ENCODE measurements around the gene SLC6A6. TPM values are rescaled to one million over a fixed set of nuclear protein-coding genes. Genes with fewer than 3 reads are reported as not detected.

The SLC6A6 gene
- total and polyA plus RNA-seq, 2 experiments from 2014 or later: 30.7 to 58.9 TPM

- H4K20me1 ChIP-seq (ENCODE audit: insufficient read depth, poor library complexity, severe bottlenecking): no peaks in the 10 kb centered on the region
- no peaks in the 10 kb centered on the region for H3K4me1 ChIP-seq (ENCODE audit: insufficient read depth)
- no peak overlapping the region for H3K27ac ChIP-seq
- no peaks in the 10 kb centered on the region for H3K36me3 ChIP-seq (replicated peaks; ENCODE audit: insufficient read depth, low read depth)
- H2AFZ ChIP-seq: no peak overlapping the region
- WGBS (ENCODE audit: low lambda C conversion rate, missing lambda C conversion rate): 95% methylated on average over 12 of the region's 12 CpGs
- H3K4me2 ChIP-seq: no peak overlapping the region
- H3K4me3 ChIP-seq: no peak overlapping the region
- peaks cover 4% of the 10 kb centered on the region for H3K9me3 ChIP-seq (ENCODE audit: low read depth)
- no peaks in the 10 kb centered on the region for H3K79me2 ChIP-seq
- H3K27me3 ChIP-seq: no peaks in the 10 kb centered on the region
- H3K9me2 ChIP-seq (replicated peaks; ENCODE audit: insufficient read depth): no peaks in the 10 kb centered on the region
- no peak for TF ChIP-seq CTCF (IDR thresholded peaks at IDR 0.05; ENCODE audit: poor library complexity)
- no peak for TF ChIP-seq EZH2phosphoT487 (IDR thresholded peaks at IDR 0.05; ENCODE audit: low read depth, severe bottlenecking, unreplicated experiment)
- no peak for TF ChIP-seq EZH2 (IDR thresholded peaks at IDR 0.05; ENCODE audit: borderline replicate concordance)
- DNase-seq (ENCODE audit: low spot score): no peak
Observed at GRCh38 chr3:14503033-14503705, 100.8 kb downstream of the SLC6A6 start.

GRCh38 chr3:14503706-14504065 is 101.3 kb downstream of the SLC6A6 start:
- TF ChIP-seq EZH2 (IDR thresholded peaks at IDR 0.05; ENCODE audit: borderline replicate concordance) (no peak), EZH2phosphoT487 (IDR thresholded peaks at IDR 0.05; ENCODE audit: low read depth, severe bottlenecking, unreplicated experiment) (no peak), CTCF (IDR thresholded peaks at IDR 0.05; ENCODE audit: poor library complexity) (no peak)
- WGBS (ENCODE audit: low lambda C conversion rate, missing lambda C conversion rate): 92% methylated on average over 10 of the region's 20 CpGs

GRCh38 chr3:14505001-14505802 is 102.8 kb downstream of the SLC6A6 start:
- H2AFZ ChIP-seq: no peak overlapping the region
- no peak overlapping the region for H3K4me2 ChIP-seq
- H3K79me2 ChIP-seq: no peaks in the 10 kb centered on the region
- no peaks in the 10 kb centered on the region for H3K27me3 ChIP-seq
- H3K27ac ChIP-seq: no peak overlapping the region
- peaks cover 4% of the 10 kb centered on the region for H3K9me3 ChIP-seq (ENCODE audit: low read depth)
- no peaks in the 10 kb centered on the region for H3K9me2 ChIP-seq (replicated peaks; ENCODE audit: insufficient read depth)
- H3K36me3 ChIP-seq (replicated peaks; ENCODE audit: insufficient read depth, low read depth): no peaks in the 10 kb centered on the region
- H3K4me3 ChIP-seq: no peak overlapping the region
- no peaks in the 10 kb centered on the region for H4K20me1 ChIP-seq (ENCODE audit: insufficient read depth, poor library complexity, severe bottlenecking)
- H3K4me1 ChIP-seq (ENCODE audit: insufficient read depth): no peaks in the 10 kb centered on the region
- WGBS (ENCODE audit: low lambda C conversion rate, missing lambda C conversion rate): 87% methylated on average over 19 of the region's 22 CpGs
- no peak for TF ChIP-seq CTCF (IDR thresholded peaks at IDR 0.05; ENCODE audit: poor library complexity)
- no peak for TF ChIP-seq EZH2 (IDR thresholded peaks at IDR 0.05; ENCODE audit: borderline replicate concordance)
- no peak for TF ChIP-seq EZH2phosphoT487 (IDR thresholded peaks at IDR 0.05; ENCODE audit: low read depth, severe bottlenecking, unreplicated experiment)
- no peak for DNase-seq (ENCODE audit: low spot score)

More at GRCh38 chr3:14503706-14504065, 101.3 kb downstream of the SLC6A6 start:
- Histone ChIP-seq H3K4me1 (ENCODE audit: insufficient read depth) (no peaks in the 10 kb centered on the region), H3K27ac (no peak overlapping the region), H3K79me2 (no peaks in the 10 kb centered on the region), H3K27me3 (no peaks in the 10 kb centered on the region), H3K36me3 (replicated peaks; ENCODE audit: insufficient read depth, low read depth) (no peaks in the 10 kb centered on the region), H3K4me2 (no peak overlapping the region), H3K9me3 (ENCODE audit: low read depth) (peaks cover 4% of the 10 kb centered on the region), H3K4me3 (no peak overlapping the region), H3K9me2 (replicated peaks; ENCODE audit: insufficient read depth) (no peaks in the 10 kb centered on the region), H4K20me1 (ENCODE audit: insufficient read depth, poor library complexity, severe bottlenecking) (no peaks in the 10 kb centered on the region), H2AFZ (no peak overlapping the region)
- DNase-seq (ENCODE audit: low spot score): no peak

Measured in hepatocyte (in vitro differentiated cells).